22Rv1 (cell line): ENCODE data around the gene FKBP14.

ENCODE experiments used
- H3K27ac ChIP-seq: fragments of 450-650 bp; 2 replicates; pipeline ENCODE4 v1.5.1; 2017
- CTCF ChIP-seq: fragments of 450-650 bp; IDR thresholded peaks from 2 replicates; pipeline ENCODE4 v1.5.1; 2017; ENCODE audit warnings: mild to moderate bottlenecking
- ZFX ChIP-seq: fragments of 450-650 bp; IDR thresholded peaks from 2 replicates; pipeline ENCODE4 v1.6.1; 2017; ENCODE audit warnings: antibody characterized with exemption, borderline replicate concordance

FKBP14 gene

GRCh38 chr7:29996321-29996720 lies 30.2 kb downstream of the FKBP14 start:
- H3K27ac ChIP-seq = no peak overlapping the region
- no peak for TF ChIP-seq CTCF
- TF ChIP-seq ZFX = no peak

- TF ChIP-seq ZFX (no peak), CTCF (no peak)
- no peak overlapping the region for H3K27ac ChIP-seq
Measured at GRCh38 chr7:29995652-29996051, 30.9 kb downstream of the FKBP14 start.

GRCh38 chr7:29993140-29993539 lies 33.4 kb downstream of the FKBP14 start:
- no peak for TF ChIP-seq ZFX
- TF ChIP-seq CTCF = no peak
- no peak overlapping the region for H3K27ac ChIP-seq

GRCh38 chr7:29991937-29992336 lies 34.6 kb downstream of the FKBP14 start:
- TF ChIP-seq CTCF = no peak
- TF ChIP-seq ZFX = no peak
- no peak overlapping the region for H3K27ac ChIP-seq

- TF ChIP-seq CTCF = no peak
- TF ChIP-seq ZFX = no peak
- H3K27ac ChIP-seq = no peak overlapping the region
Measured at GRCh38 chr7:29990931-29991330, 35.6 kb downstream of the FKBP14 start.

GRCh38 chr7:29989257-29989995 lies 37.1 kb downstream of the FKBP14 start, which contains the start of gene SCRN1:
SCRN1 (minus strand) TSS chr7:29989801; CDS start chr7:29969067, 20,734 bp downstream.
- peak within 1 kb of the TSS; percentile 46 for H3K27ac ChIP-seq
- TF ChIP-seq ZFX (no peak), CTCF (no peak)

- peak overlapping the region; percentile 46 for H3K27ac ChIP-seq
- no peak for TF ChIP-seq CTCF
- no peak for TF ChIP-seq ZFX
Measured at GRCh38 chr7:29988424-29989256, 37.9 kb downstream of the FKBP14 start.
